CD4-positive, CD25-positive, alpha-beta regulatory T cell (primary cell): ENCODE results near the gene OCIAD1. TPM values are rescaled to one million over a fixed set of nuclear protein-coding genes. Genes with fewer than 3 reads are reported as not detected.
A peak's percentile ranks its signal among the peaks of the same experiment; 100 is the strongest.

Experiments
- ATAC-seq, 2 donors: fragments of 150-1000 bp; cut with Tn5 transposase; one replicate each; pipeline ENCODE4 v1.10.0; 2021; ENCODE audit warnings: low read depth in 2 of 2, moderate number of reproducible peaks in 2 of 2, moderate library complexity in 1 of 2
- DNase-seq, 3 donors: peaks; one replicate each; pipeline versions ENCODE4 v3.0.0 to v3.0.0-alpha.2; 2012 to 2022; ENCODE audit warnings: mixed read lengths in 1 of 3
- H3K27ac ChIP-seq: one replicate; pipeline ENCODE4 v1.7.0; 2013; ENCODE audit warnings: mild to moderate bottlenecking, low read length; ENCODE audit not compliant: insufficient read depth, poor library complexity, severe bottlenecking
- H3K27me3 ChIP-seq: one replicate; pipeline ENCODE4 v1.7.0; 2013; ENCODE audit warnings: low read length; ENCODE audit not compliant: control insufficient read depth, insufficient read depth
- H3K36me3 ChIP-seq: one replicate; pipeline ENCODE4 v1.7.0; 2013; ENCODE audit warnings: mild to moderate bottlenecking, low read length, moderate library complexity; ENCODE audit not compliant: control insufficient read depth, insufficient read depth
- H3K4me1 ChIP-seq: 2 replicates; pipeline ENCODE4 v1.7.0; 2013; ENCODE audit warnings: mild to moderate bottlenecking, low read length; ENCODE audit not compliant: insufficient read depth, control insufficient read depth, poor library complexity, severe bottlenecking
- H3K4me3 ChIP-seq: one replicate; pipeline ENCODE4 v1.7.0; 2013; ENCODE audit warnings: low read depth, mild to moderate bottlenecking, low read length, moderate library complexity
- H3K9me3 ChIP-seq, 2 experiments: 1 replicate in 1 of 2; 2 replicates in 1 of 2; pipeline ENCODE4 v1.7.0; 2013; ENCODE audit warnings: low read length in 2 of 2, mild to moderate bottlenecking in 1 of 2, moderate library complexity in 1 of 2; ENCODE audit not compliant: control insufficient read depth in 2 of 2
- H3K27ac Mint-ChIP-seq, 3 donors: one replicate each; pipeline ENCODE4 v1.8.0; 2020 to 2022; ENCODE audit warnings: mild to moderate bottlenecking in 3 of 3, mixed read lengths in 3 of 3, moderate library complexity in 2 of 3
- H3K27me3 Mint-ChIP-seq: one replicate; pipeline ENCODE4 v1.8.0; 2022; ENCODE audit warnings: mild to moderate bottlenecking, mixed read lengths
- H3K36me3 Mint-ChIP-seq: one replicate; pipeline ENCODE4 v1.8.0; 2020; ENCODE audit warnings: mixed read lengths
- H3K4me1 Mint-ChIP-seq, 4 donors: one replicate each; pipeline ENCODE4 v1.8.0; 2020 to 2022; ENCODE audit warnings: mixed read lengths in 4 of 4, mild to moderate bottlenecking in 1 of 4
- H3K4me3 Mint-ChIP-seq, 4 donors: one replicate each; pipeline ENCODE4 v1.8.0; 2020 to 2022; ENCODE audit warnings: mild to moderate bottlenecking in 4 of 4, mixed read lengths in 4 of 4, moderate library complexity in 3 of 4
- H3K9me3 Mint-ChIP-seq, 7 donors: one replicate each; pipeline ENCODE4 v1.8.0; 2020 to 2022; ENCODE audit warnings: mixed read lengths in 7 of 7, mild to moderate bottlenecking in 3 of 7, moderate library complexity in 2 of 7
- polyA plus RNA-seq, 4 donors: library from polyadenylated mRNA; unstranded; fragments of 300-500 nt; fragmentation: Illumina TruSeq; gene quantifications; one replicate each; pipeline ENCODE4 v1.2.3, GENCODE V29; 2021
- total RNA-seq: library from RNA; stranded (reverse); gene quantifications from one replicate; pipeline ENCODE4 v1.2.3, GENCODE V29; 2022

OCIAD1 gene, protein sequence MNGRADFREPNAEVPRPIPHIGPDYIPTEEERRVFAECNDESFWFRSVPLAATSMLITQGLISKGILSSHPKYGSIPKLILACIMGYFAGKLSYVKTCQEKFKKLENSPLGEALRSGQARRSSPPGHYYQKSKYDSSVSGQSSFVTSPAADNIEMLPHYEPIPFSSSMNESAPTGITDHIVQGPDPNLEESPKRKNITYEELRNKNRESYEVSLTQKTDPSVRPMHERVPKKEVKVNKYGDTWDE
- total RNA-seq: 72.2 TPM
- 100 to 1,000 TPM; 139 to 185 (median 155) TPM for polyA plus RNA-seq

DNA sequence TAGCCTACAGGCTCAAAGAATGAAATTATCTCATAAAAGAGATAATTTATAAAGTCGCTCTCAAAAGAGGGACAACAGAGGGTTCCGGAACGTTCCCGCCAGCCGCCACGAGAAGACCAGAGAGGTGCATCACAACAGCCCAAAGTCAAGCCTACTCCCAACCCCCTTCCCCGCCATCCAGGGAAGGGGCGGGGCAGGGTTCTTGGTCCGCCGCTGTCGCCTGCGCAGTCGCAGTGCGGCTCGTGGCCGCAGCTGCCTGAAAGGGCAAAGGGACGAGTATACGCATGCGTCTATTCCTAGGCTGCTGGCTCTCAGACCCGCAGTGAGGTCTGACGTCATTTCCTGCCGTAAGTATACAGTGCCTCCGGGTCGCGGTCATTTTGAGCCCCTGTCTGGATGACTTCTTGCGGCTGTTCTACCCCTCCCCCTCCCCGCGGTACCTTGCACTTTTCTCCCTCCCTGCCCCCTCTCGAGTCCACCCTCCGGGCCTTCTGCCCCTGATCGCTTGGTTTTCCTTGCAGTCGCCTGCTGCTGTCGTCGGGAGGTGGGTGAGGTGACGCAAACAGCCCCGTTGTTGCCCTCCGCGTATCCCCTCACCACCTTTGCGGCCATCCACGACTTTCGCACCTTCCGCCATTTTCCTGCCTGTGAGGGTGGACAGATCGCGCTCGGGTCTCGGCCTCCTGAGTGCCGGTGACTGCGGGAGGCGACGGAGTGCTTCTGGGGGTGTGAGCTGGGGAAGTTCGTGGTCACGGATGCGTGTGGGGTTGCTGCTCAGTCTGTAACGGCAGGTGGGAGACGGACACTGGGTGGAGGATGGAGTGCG, at the start of gene OCIAD1:
Gene OCIAD1 (plus strand): TSS at position 383 of the 826 bp plus-strand sequence. CDS start 1,537 bp downstream, outside the sequence.
- Histone ChIP-seq H3K36me3 (peaks cover 23% of the 10 kb centered on the region), H3K4me1 (peaks cover 21% of the 10 kb centered on the region), H3K27me3 (peaks cover 2% of the 10 kb centered on the region), H3K4me3 (peak within 1 kb of the TSS; percentile 90), H3K9me3 (no peaks in the 10 kb centered on the region), H3K27ac (peak within 1 kb of the TSS; percentile 96)
- ATAC-seq: peak; percentile 97 to 98
- peak within 1 kb of the TSS; percentile 100 for H3K27ac Mint-ChIP-seq
- peaks cover 8% of the 10 kb centered on the region for H3K36me3 Mint-ChIP-seq
- peak within 1 kb of the TSS; percentile 96 to 100 (median 98) for H3K4me3 Mint-ChIP-seq
- peaks cover 18% of the 10 kb centered on the region for H3K27me3 Mint-ChIP-seq
- H3K4me1 Mint-ChIP-seq: peaks cover 10 to 40% (median 22%) of the 10 kb centered on the region in 4 donors
- peak; percentile 92 to 99 (median 94) for DNase-seq
- peaks cover 0 to 6% (median 0%) of the 10 kb centered on the region in 7 donors for H3K9me3 Mint-ChIP-seq

DNA sequence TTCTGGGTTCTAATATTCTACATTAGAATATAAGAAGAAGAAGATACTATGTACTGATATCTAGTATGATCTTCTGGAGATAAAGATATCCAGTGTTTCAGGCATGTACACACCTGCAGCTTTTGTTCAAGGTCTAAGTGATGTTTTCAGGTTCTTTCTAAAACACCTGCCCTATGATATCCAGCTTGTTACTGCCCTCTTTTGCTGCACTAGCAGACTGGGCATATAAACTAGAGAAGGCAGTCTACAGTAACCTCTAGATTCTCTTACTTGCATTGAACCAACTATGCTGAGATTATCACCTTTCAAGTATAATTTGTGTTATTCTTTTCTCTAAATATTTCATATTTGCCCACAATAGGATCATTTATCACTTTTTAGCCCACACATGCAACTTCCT, 48.9 kb upstream of the OCIAD1 start:
- H3K36me3 Mint-ChIP-seq: peaks cover 1% of the 10 kb centered on the region
- peaks cover 26% of the 10 kb centered on the region for H3K4me1 ChIP-seq
- H3K27me3 ChIP-seq: no peaks in the 10 kb centered on the region
- H3K27me3 Mint-ChIP-seq: peaks cover 5% of the 10 kb centered on the region
- H3K9me3 ChIP-seq: no peaks in the 10 kb centered on the region
- H3K27ac Mint-ChIP-seq: peak overlapping the region in 2 of 3 donors; percentile 15 to 83
- H3K9me3 Mint-ChIP-seq: no peaks in the 10 kb centered on the region
- H3K36me3 ChIP-seq: no peaks in the 10 kb centered on the region
- ATAC-seq (no peak), DNase-seq (peak in 2 of 3 donors; percentile 15 to 16)
- peak overlapping the region in 3 of 4 donors; percentile 22 to 89 (median 47) for H3K4me3 Mint-ChIP-seq
- no peak overlapping the region for H3K4me3 ChIP-seq
- peak overlapping the region; percentile 90 for H3K27ac ChIP-seq
- peaks cover 5 to 34% (median 24%) of the 10 kb centered on the region in 4 donors for H3K4me1 Mint-ChIP-seq

- H3K36me3 ChIP-seq: no peaks in the 10 kb centered on the region
- DNase-seq (no peak), ATAC-seq (no peak)
- Mint-ChIP-seq H3K4me1 (peaks cover 0 to 13% (median 7%) of the 10 kb centered on the region in 4 donors), H3K27me3 (peaks cover 3% of the 10 kb centered on the region), H3K27ac (no peak overlapping the region), H3K9me3 (no peaks in the 10 kb centered on the region), H3K4me3 (no peak overlapping the region), H3K36me3 (no peaks in the 10 kb centered on the region)
- H3K27me3 ChIP-seq: no peaks in the 10 kb centered on the region
- no peaks in the 10 kb centered on the region for H3K9me3 ChIP-seq
- peaks cover 6% of the 10 kb centered on the region for H3K4me1 ChIP-seq
- no peak overlapping the region for H3K4me3 ChIP-seq
- no peak overlapping the region for H3K27ac ChIP-seq
Measured at GRCh38 chr4:48785302-48785701, 45.6 kb upstream of the OCIAD1 start.

- Histone ChIP-seq H3K27ac (no peak overlapping the region), H3K9me3 (no peaks in the 10 kb centered on the region), H3K36me3 (no peaks in the 10 kb centered on the region), H3K4me1 (no peaks in the 10 kb centered on the region), H3K27me3 (no peaks in the 10 kb centered on the region), H3K4me3 (no peak overlapping the region)
- H3K4me1 Mint-ChIP-seq: peaks cover 0 to 5% (median under 1%) of the 10 kb centered on the region in 4 donors
- no peaks in the 10 kb centered on the region for H3K27me3 Mint-ChIP-seq
- H3K27ac Mint-ChIP-seq: no peak overlapping the region
- no peak for ATAC-seq
- DNase-seq: no peak
- H3K36me3 Mint-ChIP-seq: no peaks in the 10 kb centered on the region
- H3K4me3 Mint-ChIP-seq: no peak overlapping the region
- H3K9me3 Mint-ChIP-seq: no peaks in the 10 kb centered on the region
Measured at GRCh38 chr4:48786549-48786948, 44.3 kb upstream of the OCIAD1 start.

GRCh38 chr4:48787056-48787455, 43.8 kb upstream of the OCIAD1 start:
- ATAC-seq (no peak), DNase-seq (no peak)
- Histone ChIP-seq H3K4me1 (no peaks in the 10 kb centered on the region), H3K36me3 (no peaks in the 10 kb centered on the region), H3K27me3 (no peaks in the 10 kb centered on the region), H3K9me3 (no peaks in the 10 kb centered on the region), H3K4me3 (no peak overlapping the region), H3K27ac (no peak overlapping the region)
- no peak overlapping the region for H3K4me3 Mint-ChIP-seq
- no peaks in the 10 kb centered on the region for H3K27me3 Mint-ChIP-seq
- peaks cover 0 to 2% (median 0%) of the 10 kb centered on the region in 4 donors for H3K4me1 Mint-ChIP-seq
- H3K27ac Mint-ChIP-seq: no peak overlapping the region
- H3K36me3 Mint-ChIP-seq: no peaks in the 10 kb centered on the region
- no peaks in the 10 kb centered on the region for H3K9me3 Mint-ChIP-seq

GRCh38 chr4:48790561-48790960, 40.3 kb upstream of the OCIAD1 start:
- no peak for ATAC-seq
- H3K36me3 ChIP-seq: no peaks in the 10 kb centered on the region
- H3K27ac Mint-ChIP-seq: peak overlapping the region in 1 of 3 donors; percentile 0
- no peaks in the 10 kb centered on the region for H3K9me3 Mint-ChIP-seq
- no peaks in the 10 kb centered on the region for H3K4me1 Mint-ChIP-seq
- H3K27me3 Mint-ChIP-seq: peaks cover 4% of the 10 kb centered on the region
- no peaks in the 10 kb centered on the region for H3K9me3 ChIP-seq
- H3K27me3 ChIP-seq: no peaks in the 10 kb centered on the region
- no peaks in the 10 kb centered on the region for H3K4me1 ChIP-seq
- no peak overlapping the region for H3K4me3 Mint-ChIP-seq
- no peak overlapping the region for H3K27ac ChIP-seq
- DNase-seq: no peak
- H3K4me3 ChIP-seq: no peak overlapping the region
- no peaks in the 10 kb centered on the region for H3K36me3 Mint-ChIP-seq

GRCh38 chr4:48791313-48791712, 39.6 kb upstream of the OCIAD1 start:
- H3K4me3 ChIP-seq: no peak overlapping the region
- Mint-ChIP-seq H3K4me1 (peaks cover 0 to 2% (median 0%) of the 10 kb centered on the region in 4 donors), H3K36me3 (no peaks in the 10 kb centered on the region), H3K4me3 (no peak overlapping the region), H3K9me3 (no peaks in the 10 kb centered on the region), H3K27me3 (peaks cover 4% of the 10 kb centered on the region), H3K27ac (no peak overlapping the region)
- H3K9me3 ChIP-seq: no peaks in the 10 kb centered on the region
- no peaks in the 10 kb centered on the region for H3K36me3 ChIP-seq
- no peak overlapping the region for H3K27ac ChIP-seq
- ATAC-seq (no peak), DNase-seq (no peak)
- H3K27me3 ChIP-seq: no peaks in the 10 kb centered on the region
- H3K4me1 ChIP-seq: no peaks in the 10 kb centered on the region
